Coronary artery (tissue), 2 donors: ENCODE data around the gene SLC47A2.

ENCODE experiments used
- DNase-seq: peaks from one replicate; pipeline ENCODE4 v3.0.0-alpha.2; 2017; ENCODE audit warnings: low spot score
- H3K27ac ChIP-seq, 2 donors: fragments of 200-600 bp; sonication (generic); one replicate each; pipeline ENCODE4 v1.5.1; 2016 to 2019
- H3K4me3 ChIP-seq: fragments of 200-600 bp; sonication (generic); 2 replicates; pipeline ENCODE4 v1.5.1; 2016; ENCODE audit warnings: mild to moderate bottlenecking, moderate library complexity
- TF ChIP-seq, protein P1 (sequence below): fragments of 200-600 bp; sonication (generic); IDR thresholded peaks from one replicate; pipeline ENCODE4 v1.5.1; 2019; ENCODE audit warnings: antibody characterized with exemption

The SLC47A2 gene

DNA sequence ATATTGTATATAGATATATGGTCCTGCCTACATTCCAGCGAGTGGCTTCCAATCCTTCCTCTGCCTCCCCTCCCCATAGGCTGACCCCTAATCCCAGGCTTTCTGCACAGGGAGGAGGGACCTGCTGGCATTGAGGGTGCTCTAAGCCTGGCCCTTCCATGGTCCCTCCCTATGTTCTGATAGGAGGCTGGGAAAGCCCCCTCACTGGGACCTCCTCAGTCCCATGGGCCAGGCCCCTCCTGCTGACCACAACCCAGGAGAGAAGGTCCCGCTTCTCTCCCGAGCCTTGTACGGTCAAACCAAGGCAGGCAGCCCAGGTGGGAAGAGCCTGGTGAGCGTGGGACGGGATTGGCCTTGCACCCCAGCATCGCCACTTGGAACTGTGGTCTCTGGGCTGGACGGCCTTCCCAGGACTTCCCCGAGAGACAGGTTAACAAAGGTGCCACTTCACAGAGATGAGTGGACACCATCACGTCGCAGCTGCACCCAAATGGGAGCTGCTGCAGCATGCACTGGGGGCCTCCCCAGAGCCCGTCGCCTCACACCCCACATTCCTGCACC, 30.9 kb upstream of the SLC47A2 start:
- TF ChIP-seq, protein P1, sequence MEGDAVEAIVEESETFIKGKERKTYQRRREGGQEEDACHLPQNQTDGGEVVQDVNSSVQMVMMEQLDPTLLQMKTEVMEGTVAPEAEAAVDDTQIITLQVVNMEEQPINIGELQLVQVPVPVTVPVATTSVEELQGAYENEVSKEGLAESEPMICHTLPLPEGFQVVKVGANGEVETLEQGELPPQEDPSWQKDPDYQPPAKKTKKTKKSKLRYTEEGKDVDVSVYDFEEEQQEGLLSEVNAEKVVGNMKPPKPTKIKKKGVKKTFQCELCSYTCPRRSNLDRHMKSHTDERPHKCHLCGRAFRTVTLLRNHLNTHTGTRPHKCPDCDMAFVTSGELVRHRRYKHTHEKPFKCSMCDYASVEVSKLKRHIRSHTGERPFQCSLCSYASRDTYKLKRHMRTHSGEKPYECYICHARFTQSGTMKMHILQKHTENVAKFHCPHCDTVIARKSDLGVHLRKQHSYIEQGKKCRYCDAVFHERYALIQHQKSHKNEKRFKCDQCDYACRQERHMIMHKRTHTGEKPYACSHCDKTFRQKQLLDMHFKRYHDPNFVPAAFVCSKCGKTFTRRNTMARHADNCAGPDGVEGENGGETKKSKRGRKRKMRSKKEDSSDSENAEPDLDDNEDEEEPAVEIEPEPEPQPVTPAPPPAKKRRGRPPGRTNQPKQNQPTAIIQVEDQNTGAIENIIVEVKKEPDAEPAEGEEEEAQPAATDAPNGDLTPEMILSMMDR = no peak
- H3K4me3 ChIP-seq = no peak overlapping the region
- DNase-seq = no peak

DNA sequence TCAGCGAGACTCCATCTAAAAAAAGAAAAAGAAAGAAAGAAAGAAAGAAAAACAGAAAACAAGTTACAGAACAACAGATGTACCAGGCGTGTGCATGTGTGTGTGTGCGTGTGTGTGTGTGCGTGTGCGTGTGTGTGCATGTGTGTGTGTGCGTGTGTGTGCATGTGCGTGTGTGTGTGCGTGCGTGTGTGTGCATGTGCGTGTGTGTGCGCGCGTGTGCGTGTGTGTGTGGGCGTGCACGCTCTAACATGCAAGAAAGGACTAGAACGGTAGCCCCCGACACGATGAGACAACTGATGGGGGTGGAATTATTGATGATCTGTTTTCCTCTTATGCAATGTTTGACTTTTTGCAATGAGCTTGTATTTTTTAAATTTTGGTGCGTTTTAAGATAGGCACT, 30.1 kb upstream of the SLC47A2 start:
- no peak overlapping the region for H3K4me3 ChIP-seq
- no peak for DNase-seq
- TF ChIP-seq, protein P1 = no peak
- H3K27ac ChIP-seq = no peak overlapping the region

More for the DNA sequence above, 30.9 kb upstream of the SLC47A2 start:
- H3K27ac ChIP-seq = no peak overlapping the region

DNA sequence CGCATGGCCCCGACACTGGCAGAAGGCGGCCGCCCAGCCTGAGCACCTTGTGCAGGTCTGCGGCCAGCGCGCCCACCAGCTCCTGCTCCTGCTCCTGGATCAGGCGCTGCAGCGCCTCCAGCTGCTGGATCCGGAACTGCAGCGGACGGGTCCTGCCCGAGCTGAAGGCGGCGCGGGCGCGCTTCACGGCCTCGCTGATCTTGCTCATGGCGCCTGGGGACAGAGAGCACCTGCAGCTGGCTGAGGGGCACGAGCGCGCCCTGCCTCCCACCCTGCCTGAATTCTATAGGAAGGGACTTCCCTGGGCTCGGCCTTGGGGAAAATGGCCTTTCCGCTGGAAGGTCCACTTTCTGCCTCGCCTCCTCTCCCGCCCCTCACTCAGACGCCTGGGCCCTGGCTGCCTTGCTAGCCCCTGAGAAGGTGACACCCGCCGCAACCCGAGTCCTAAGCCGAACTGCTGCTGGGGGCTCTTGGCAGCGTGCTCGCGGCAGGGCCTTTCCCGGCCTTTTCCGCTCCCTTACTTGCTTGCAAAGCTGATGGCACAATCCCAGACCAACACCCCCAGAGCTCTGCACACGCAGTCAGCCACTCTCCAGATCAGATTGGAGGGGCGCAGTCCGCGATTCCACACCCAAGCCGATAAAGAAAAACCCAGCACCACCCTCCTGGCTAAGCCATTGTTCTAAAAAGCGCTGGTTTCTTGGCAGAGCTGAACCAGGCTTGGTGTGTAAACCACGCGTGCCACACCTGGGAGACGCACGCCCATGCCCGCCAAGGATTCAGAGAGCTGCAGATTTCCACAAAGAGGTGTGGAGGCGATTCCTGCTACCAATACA, 28.8 kb upstream of the SLC47A2 start:
- TF ChIP-seq, protein P1 = peak; percentile 96
- Histone ChIP-seq H3K4me3 (peak overlapping the region; percentile 74), H3K27ac (peak overlapping the region in 1 of 2 donors; percentile 48)
- peak; percentile 92 for DNase-seq

DNA sequence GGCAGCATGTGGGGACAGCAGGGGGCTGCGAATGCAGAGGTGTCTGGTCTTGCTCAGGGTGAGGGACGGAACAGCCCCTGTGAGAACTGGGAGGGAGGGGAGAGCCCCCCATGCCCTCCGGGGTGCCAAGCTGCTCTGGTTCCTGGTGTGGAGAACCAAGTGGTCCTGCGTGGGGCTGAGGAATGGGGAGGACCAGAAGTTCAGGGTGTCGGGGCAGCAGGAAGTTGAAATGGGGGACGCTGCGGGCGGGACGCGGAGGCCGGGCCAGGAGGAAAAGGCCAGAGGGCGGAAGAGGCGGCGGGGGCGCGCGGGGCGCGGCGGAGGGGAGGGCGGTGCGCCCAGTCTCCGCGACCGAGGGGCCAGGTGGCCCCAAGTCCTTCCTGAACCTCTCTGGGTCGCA, 28.1 kb upstream of the SLC47A2 start:
- TF ChIP-seq, protein P1 = no peak
- H3K4me3 ChIP-seq = peak overlapping the region; percentile 74
- H3K27ac ChIP-seq = peak overlapping the region in 1 of 2 donors; percentile 48
- DNase-seq = no peak

DNA sequence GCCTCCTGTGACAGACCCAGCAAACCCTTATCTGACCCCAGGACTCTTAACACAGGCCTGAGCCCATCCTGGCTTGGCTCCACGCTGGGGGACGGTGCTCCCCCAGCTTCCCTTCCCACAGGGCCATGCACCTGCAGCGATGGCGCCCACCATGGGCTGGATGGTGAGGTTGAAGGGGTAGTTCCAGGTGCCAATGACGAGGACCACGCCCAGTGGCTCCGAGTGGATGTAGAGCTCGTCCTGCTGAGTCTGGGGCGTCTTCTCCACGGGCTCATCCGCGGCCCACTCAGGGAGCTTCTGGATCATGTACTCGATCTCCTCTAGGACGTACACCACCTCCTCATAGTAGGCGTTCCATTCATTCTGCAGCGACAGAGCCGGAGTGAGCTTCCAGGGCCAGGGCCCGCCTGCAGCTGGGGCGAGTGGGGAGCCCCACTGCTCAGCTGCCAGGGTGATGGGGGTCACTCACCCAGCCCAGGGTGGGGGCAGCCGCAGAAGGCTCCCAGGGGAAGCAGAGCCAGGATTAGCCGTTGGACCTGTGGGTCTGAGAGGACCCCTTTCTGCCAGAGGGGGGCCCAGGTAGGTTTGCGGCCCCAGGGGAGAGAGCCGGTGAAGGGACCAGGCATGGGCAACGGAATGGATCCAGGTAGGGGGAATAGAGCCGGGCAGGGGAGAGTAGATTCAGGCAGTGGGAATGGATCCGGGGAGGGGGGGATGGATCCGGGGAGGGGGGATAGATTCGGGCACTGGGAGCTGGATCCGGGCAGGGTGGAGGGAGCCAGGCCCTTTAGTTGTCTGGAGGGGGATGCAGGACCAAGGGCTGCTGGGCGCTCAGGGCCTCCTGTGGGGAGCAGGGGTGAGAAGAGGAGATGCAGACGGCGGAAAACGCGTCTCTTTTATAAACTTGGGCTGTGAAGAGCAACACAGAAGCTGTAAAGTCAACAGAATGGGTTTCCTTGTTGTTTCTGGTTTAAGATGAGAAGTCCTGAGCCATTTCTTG, 27.0 kb upstream of the SLC47A2 start:
- no peak for DNase-seq
- TF ChIP-seq, protein P1 = no peak
- H3K27ac ChIP-seq = no peak overlapping the region
- H3K4me3 ChIP-seq = no peak overlapping the region

DNA sequence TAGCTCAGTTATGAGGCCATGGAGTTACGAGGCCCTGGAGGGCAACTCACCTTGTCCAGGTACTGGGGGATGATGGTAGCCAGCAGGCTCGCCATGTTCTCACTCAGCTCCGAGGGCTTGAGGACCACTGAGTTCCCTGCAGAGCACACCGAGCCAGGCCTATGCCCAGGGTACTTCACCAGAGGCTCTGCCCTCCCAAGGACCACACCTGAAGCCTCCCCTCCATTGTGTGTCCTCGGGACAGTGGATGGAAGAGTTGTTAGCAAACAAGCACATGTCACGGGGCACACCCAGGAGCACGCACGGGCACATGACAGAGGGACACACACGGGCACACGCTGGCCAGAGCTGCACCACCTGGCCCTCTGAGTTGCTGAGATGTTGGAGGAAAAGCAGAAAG, 26.1 kb upstream of the SLC47A2 start:
- Histone ChIP-seq H3K27ac (no peak overlapping the region), H3K4me3 (no peak overlapping the region)
- TF ChIP-seq, protein P1 = no peak
- DNase-seq = no peak
